Hepatocyte (in vitro differentiated cells): Measurements from ENCODE around the gene CCL27. TPM values are rescaled to one million over a fixed set of nuclear protein-coding genes. Genes with fewer than 3 reads are reported as not detected.

Source experiments
- DNase-seq: peaks from one replicate; pipeline ENCODE4 v3.0.0-alpha.2; 2016; ENCODE audit warnings: low spot score
- H2AFZ ChIP-seq: fragments of 200-600 bp; sonication (generic); 2 replicates; pipeline ENCODE4 v1.6.0; 2016; ENCODE audit warnings: antibody characterized with exemption, mild to moderate bottlenecking
- H3K27ac ChIP-seq: fragments of 200-600 bp; sonication (generic); 2 replicates; pipeline ENCODE4 v1.5.1; 2016; ENCODE audit warnings: mild to moderate bottlenecking
- H3K27me3 ChIP-seq: fragments of 200-600 bp; sonication (generic); 2 replicates; pipeline ENCODE4 v1.6.1; 2016
- H3K36me3 ChIP-seq: fragments of 200-600 bp; sonication (generic); replicated peaks from 2 replicates; pipeline ENCODE4 v1.5.1; 2016; ENCODE audit warnings: low read depth; ENCODE audit not compliant: insufficient read depth
- H3K4me1 ChIP-seq: fragments of 200-600 bp; sonication (generic); 2 replicates; pipeline ENCODE4 v1.5.1; 2016; ENCODE audit warnings: mild to moderate bottlenecking, moderate library complexity; ENCODE audit not compliant: insufficient read depth
- H3K4me2 ChIP-seq: fragments of 200-600 bp; sonication (generic); 2 replicates; pipeline ENCODE4 v1.6.0; 2016
- H3K4me3 ChIP-seq: fragments of 200-600 bp; sonication (generic); 2 replicates; pipeline ENCODE4 v1.5.1; 2016; ENCODE audit warnings: mild to moderate bottlenecking
- H3K79me2 ChIP-seq: fragments of 200-600 bp; sonication (generic); 2 replicates; pipeline ENCODE4 v1.6.0; 2017; ENCODE audit warnings: mild to moderate bottlenecking
- H3K9me2 ChIP-seq: fragments of 200-600 bp; sonication (generic); replicated peaks from 2 replicates; pipeline ENCODE4 v1.6.0; 2017; ENCODE audit warnings: mild to moderate bottlenecking; ENCODE audit not compliant: insufficient read depth
- H3K9me3 ChIP-seq: fragments of 200-600 bp; sonication (generic); 2 replicates; pipeline ENCODE4 v1.5.1; 2016; ENCODE audit warnings: low read depth, mild to moderate bottlenecking
- H4K20me1 ChIP-seq: fragments of 200-600 bp; sonication (generic); 2 replicates; pipeline ENCODE4 v1.6.0; 2016; ENCODE audit warnings: mild to moderate bottlenecking; ENCODE audit not compliant: insufficient read depth, poor library complexity, severe bottlenecking
- CTCF ChIP-seq: fragments of 200-600 bp; sonication (generic); IDR thresholded peaks from 2 replicates; pipeline ENCODE4 v1.5.1; 2016; ENCODE audit warnings: antibody characterized with exemption, mild to moderate bottlenecking; ENCODE audit not compliant: poor library complexity
- EZH2 ChIP-seq: fragments of 200-600 bp; sonication (generic); IDR thresholded peaks from 2 replicates; pipeline ENCODE4 v1.6.1; 2016; ENCODE audit warnings: antibody characterized with exemption, mild to moderate bottlenecking, borderline replicate concordance
- EZH2phosphoT487 ChIP-seq: fragments of 200-600 bp; sonication (generic); IDR thresholded peaks from one replicate; pipeline ENCODE4 v1.6.1; 2018; ENCODE audit warnings: antibody characterized with exemption, mild to moderate bottlenecking, low read depth, moderate library complexity; ENCODE audit not compliant: unreplicated experiment, severe bottlenecking
- WGBS: methylation state at CpG from one replicate; pipeline ENCODE4 v1.1.6; 2016; ENCODE audit warnings: low lambda C conversion rate; ENCODE audit errors: missing lambda C conversion rate; 5-methylcytosine and 5-hydroxymethylcytosine counted together
- polyA plus RNA-seq: library from polyadenylated mRNA; unstranded; fragments of >200 nt; fragmentation: Nextera tagmentation; extraction: Ambion mirVana; gene quantifications from 2 replicates; pipeline ENCODE4 v1.2.1, GENCODE V29; 2016
- total RNA-seq: library from RNA; depleted of rRNA; stranded (reverse); fragments of >200 nt; gene quantifications from 2 replicates; pipeline ENCODE4 v1.2.3, GENCODE V29; 2014

CCL27 gene
- total and polyA plus RNA-seq, 2 experiments from 2014 or later, result not detected

GRCh38 chr9:34674440-34674839 lies 12.0 kb upstream of the CCL27 start:
- no peaks in the 10 kb centered on the region for H3K4me1 ChIP-seq
- H3K36me3 ChIP-seq, result no peaks in the 10 kb centered on the region
- 82% methylated on average over 3 of the region's 3 CpGs for WGBS
- TF ChIP-seq EZH2, result no peak
- no peak for TF ChIP-seq CTCF
- no peak for TF ChIP-seq EZH2phosphoT487
- H3K4me2 ChIP-seq, result no peak overlapping the region
- no peak overlapping the region for H3K27ac ChIP-seq
- no peak overlapping the region for H3K4me3 ChIP-seq
- no peaks in the 10 kb centered on the region for H4K20me1 ChIP-seq
- H3K79me2 ChIP-seq, result no peaks in the 10 kb centered on the region
- no peak overlapping the region for H2AFZ ChIP-seq
- no peaks in the 10 kb centered on the region for H3K9me3 ChIP-seq
- no peaks in the 10 kb centered on the region for H3K9me2 ChIP-seq
- no peaks in the 10 kb centered on the region for H3K27me3 ChIP-seq
- no peak for DNase-seq

GRCh38 chr9:34671307-34671706 lies 8.8 kb upstream of the CCL27 start:
- H3K9me2 ChIP-seq, result no peaks in the 10 kb centered on the region
- H3K4me3 ChIP-seq, result no peak overlapping the region
- H3K36me3 ChIP-seq, result no peaks in the 10 kb centered on the region
- TF ChIP-seq CTCF (no peak), EZH2phosphoT487 (no peak), EZH2 (no peak)
- no peaks in the 10 kb centered on the region for H3K27me3 ChIP-seq
- H4K20me1 ChIP-seq, result no peaks in the 10 kb centered on the region
- H3K4me2 ChIP-seq, result no peak overlapping the region
- peaks cover 14% of the 10 kb centered on the region for H3K79me2 ChIP-seq
- no peak overlapping the region for H2AFZ ChIP-seq
- no peak for DNase-seq
- H3K9me3 ChIP-seq, result no peaks in the 10 kb centered on the region
- 54% methylated on average over 1 of the region's 1 CpG for WGBS
- no peak overlapping the region for H3K27ac ChIP-seq
- peaks cover 5% of the 10 kb centered on the region for H3K4me1 ChIP-seq

GRCh38 chr9:34669809-34670562 lies 7.5 kb upstream of the CCL27 start:
- Histone ChIP-seq H3K4me2 (no peak overlapping the region), H3K79me2 (peaks cover 15% of the 10 kb centered on the region), H3K9me2 (no peaks in the 10 kb centered on the region), H3K27me3 (no peaks in the 10 kb centered on the region), H3K36me3 (no peaks in the 10 kb centered on the region), H2AFZ (no peak overlapping the region), H3K9me3 (no peaks in the 10 kb centered on the region), H3K4me3 (no peak overlapping the region), H3K27ac (no peak overlapping the region), H3K4me1 (peaks cover 5% of the 10 kb centered on the region), H4K20me1 (no peaks in the 10 kb centered on the region)
- no peak for DNase-seq
- 96% methylated on average over 5 of the region's 5 CpGs for WGBS
- TF ChIP-seq EZH2 (no peak), EZH2phosphoT487 (no peak), CTCF (no peak)
